GM23338 (cell line): Measurements from ENCODE around the gene MESP2. TPM values are rescaled to one million over a fixed set of nuclear protein-coding genes. Genes with fewer than 3 reads are reported as not detected.
A peak's percentile ranks its signal among the peaks of the same experiment; 100 is the strongest.

Experiments
- ATAC-seq: fragments of 200-7000 bp; cut with Tn5 transposase; 3 replicates; pipeline ENCODE4 v1.9.1; 2020
- DNase-seq: peaks from one replicate; pipeline ENCODE4 v3.0.0-alpha.2; 2015; ENCODE audit warnings: low spot score
- H2AFZ ChIP-seq: fragments of 200-600 bp; sonication (generic); 2 replicates; pipeline ENCODE4 v1.8.0; 2016; ENCODE audit warnings: antibody characterized with exemption, mild to moderate bottlenecking, moderate library complexity
- H3F3A ChIP-seq: fragments of 200-600 bp; sonication (generic); replicated peaks from 2 replicates; pipeline ENCODE4 v1.8.0; 2017; ENCODE audit warnings: antibody characterized with exemption, mixed run types, low read depth
- H3K27ac ChIP-seq: fragments of 200-600 bp; sonication (generic); 2 replicates; pipeline ENCODE4 v1.6.1; 2016; ENCODE audit warnings: low read depth
- H3K27me3 ChIP-seq: fragments of 200-600 bp; sonication (generic); 2 replicates; pipeline ENCODE4 v1.8.0; 2016; ENCODE audit warnings: mild to moderate bottlenecking, mixed run types, moderate library complexity; ENCODE audit not compliant: insufficient read depth
- H3K36me3 ChIP-seq: fragments of 200-600 bp; sonication (generic); 2 replicates; pipeline ENCODE4 v1.8.0; 2016; ENCODE audit warnings: mild to moderate bottlenecking; ENCODE audit not compliant: insufficient read depth
- H3K4me1 ChIP-seq: fragments of 200-600 bp; sonication (generic); 2 replicates; pipeline ENCODE4 v1.8.0; 2016; ENCODE audit warnings: mild to moderate bottlenecking, moderate library complexity; ENCODE audit not compliant: insufficient read depth
- H3K4me2 ChIP-seq: fragments of 200-600 bp; sonication (generic); 2 replicates; pipeline ENCODE4 v1.7.1; 2017; ENCODE audit warnings: mixed run types
- H3K4me3 ChIP-seq: fragments of 200-600 bp; sonication (generic); 2 replicates; pipeline ENCODE4 v1.6.1; 2016; ENCODE audit warnings: mixed run types
- H3K79me2 ChIP-seq: fragments of 200-600 bp; sonication (generic); replicated peaks from 2 replicates; pipeline ENCODE4 v1.8.0; 2017; ENCODE audit warnings: mild to moderate bottlenecking; ENCODE audit not compliant: insufficient read depth
- H3K9me2 ChIP-seq: fragments of 200-600 bp; sonication (generic); 2 replicates; pipeline ENCODE4 v1.8.0; 2017; ENCODE audit not compliant: insufficient read depth
- H4K20me1 ChIP-seq: fragments of 200-600 bp; sonication (generic); replicated peaks from 2 replicates; pipeline ENCODE4 v1.8.0; 2017; ENCODE audit warnings: mild to moderate bottlenecking; ENCODE audit not compliant: insufficient read depth
- H3K27ac Mint-ChIP-seq: 2 replicates; pipeline ENCODE4 v1.8.0; 2020; ENCODE audit warnings: inconsistent platforms, mild to moderate bottlenecking, moderate library complexity, mixed read lengths
- H3K27me3 Mint-ChIP-seq: 3 replicates; pipeline ENCODE4 v1.8.0; 2022; ENCODE audit warnings: low read depth, mild to moderate bottlenecking, moderate library complexity, mixed read lengths, inconsistent platforms; ENCODE audit not compliant: insufficient read depth, poor library complexity
- H3K36me3 Mint-ChIP-seq: 3 replicates; pipeline ENCODE4 v1.8.0; 2021; ENCODE audit warnings: low read depth, mild to moderate bottlenecking, inconsistent platforms, moderate library complexity, mixed read lengths
- H3K4me1 Mint-ChIP-seq: 3 replicates; pipeline ENCODE4 v1.8.0; 2020; ENCODE audit warnings: mild to moderate bottlenecking, inconsistent platforms, mixed read lengths
- H3K4me3 Mint-ChIP-seq: 3 replicates; pipeline ENCODE4 v1.8.0; 2021; ENCODE audit warnings: moderate library complexity, mild to moderate bottlenecking, inconsistent platforms, mixed read lengths
- H3K9me3 Mint-ChIP-seq: 3 replicates; pipeline ENCODE4 v1.8.0; 2020; ENCODE audit warnings: moderate library complexity, mild to moderate bottlenecking, inconsistent platforms, mixed read lengths
- CREB1 ChIP-seq: fragments of 250-450 bp; sonication (Bioruptor Pico); IDR thresholded peaks from 2 replicates; pipeline ENCODE4 v1.5.0; 2020; ENCODE audit warnings: low read depth, mild to moderate bottlenecking, moderate library complexity
- CTCF ChIP-seq, 2 experiments: fragments of 200-600 bp in 1 of 2; sonication (generic) in 1 of 2; conservative IDR thresholded peaks; 2 replicates each; pipeline versions ENCODE4 v1.5.1 to v1.6.1; 2016 to 2017; ENCODE audit warnings: antibody characterized with exemption in 2 of 2, low read depth in 2 of 2, mild to moderate bottlenecking in 2 of 2, moderate library complexity in 1 of 2
- EZH2 ChIP-seq: fragments of 200-600 bp; sonication (generic); IDR thresholded peaks from one replicate; pipeline ENCODE4 v1.8.0; 2017; ENCODE audit warnings: antibody characterized with exemption, mild to moderate bottlenecking, low read depth; ENCODE audit not compliant: unreplicated experiment
- NANOG ChIP-seq: IDR thresholded peaks from 2 replicates; pipeline ENCODE4 v1.6.1; 2016; ENCODE audit warnings: antibody characterized with exemption, borderline replicate concordance
- POLR2AphosphoS5 ChIP-seq: IDR thresholded peaks from 2 replicates; pipeline ENCODE4 v1.6.1; 2016; ENCODE audit warnings: antibody characterized with exemption, low read depth
- REST ChIP-seq: IDR thresholded peaks from one replicate; pipeline ENCODE4 v1.6.1; 2018; ENCODE audit warnings: antibody characterized with exemption; ENCODE audit not compliant: unreplicated experiment
- ZNF331 ChIP-seq: fragments of 250-450 bp; sonication (Bioruptor Pico); IDR thresholded peaks from 2 replicates; pipeline ENCODE4 v1.5.0; 2020; ENCODE audit warnings: low read depth, mild to moderate bottlenecking, moderate library complexity
- ZNF462 ChIP-seq: fragments of 250-450 bp; sonication (Bioruptor Pico); IDR thresholded peaks from 2 replicates; pipeline ENCODE4 v1.5.0; 2020; ENCODE audit warnings: mild to moderate bottlenecking, moderate library complexity
- polyA plus RNA-seq: library from polyadenylated mRNA; unstranded; fragments of >200 nt; fragmentation: Nextera tagmentation; extraction: Ambion mirVana; gene quantifications from 2 replicates; pipeline ENCODE4 v1.2.1, GENCODE V29; 2016
- total RNA-seq: library from RNA; depleted of rRNA; stranded (reverse); fragments of >200 nt; shearing (Covaris generic); gene quantifications from 2 replicates; pipeline ENCODE4 v1.2.3, GENCODE V29; 2014

MESP2 gene
- total and polyA plus RNA-seq, 2 experiments from 2014 or later = 0.24 to 1.3 TPM

- TF ChIP-seq REST = no peak
- TF ChIP-seq POLR2AphosphoS5 = peak; percentile 46; the same call in 1 of the 2 replicates
- TF ChIP-seq ZNF462 (CRISPR knock-in tag) = no peak
- peak; percentile 64 for TF ChIP-seq CREB1
- no peak for TF ChIP-seq ZNF331 (CRISPR knock-in tag)
- peak; percentile 42 to 63 for TF ChIP-seq CTCF (conservative IDR thresholded peaks at IDR 0.05; ENCODE audit: low read depth in 2 of 2)
- no peak for TF ChIP-seq NANOG
- TF ChIP-seq EZH2 = peak; percentile 45
- Histone ChIP-seq H4K20me1 (peaks cover 10% of the 10 kb centered on the region; the same call in 1 of the 2 replicates), H3K4me3 (peak within 1 kb of the TSS; percentile 69), H3K79me2 (no peaks in the 10 kb centered on the region), H3K4me1 (peaks cover 31% of the 10 kb centered on the region), H3F3A (peaks cover 12% of the 10 kb centered on the region; the same call in 1 of the 2 replicates), H3K27me3 (peaks cover 79% of the 10 kb centered on the region), H3K9me2 (no peaks in the 10 kb centered on the region), H3K36me3 (no peaks in the 10 kb centered on the region; the same call in 1 of the 2 replicates), H2AFZ (peak within 1 kb of the TSS; percentile 94), H3K27ac (no peak within 1 kb of the TSS), H3K4me2 (peak within 1 kb of the TSS; percentile 91)
- Mint-ChIP-seq H3K36me3 (no peaks in the 10 kb centered on the region), H3K4me1 (peaks cover 21% of the 10 kb centered on the region), H3K27me3 (peaks cover 17% of the 10 kb centered on the region), H3K4me3 (peak within 1 kb of the TSS; percentile 63), H3K9me3 (no peaks in the 10 kb centered on the region), H3K27ac (no peak within 1 kb of the TSS)
- peak; percentile 87 for ATAC-seq
- peak; percentile 97 for DNase-seq
Measured at GRCh38 chr15:89750560-89751542, 25.3 kb upstream of the MESP2 start, which contains the start of gene MESP1. Gene MESP1 (minus strand): TSS chr15:89751249. CDS start chr15:89751231, 18 bp downstream.
